HG03520 (cell line): Measurements from ENCODE around the gene PTPRK.
"Not testable (repeated sequence)": the region's sequence is repeated elsewhere in the genome, so short reads cannot be mapped to it uniquely, and the experiment has no call there.

ENCODE experiments used
- ATAC-seq: cut with Tn5 transposase; IDR thresholded peaks from one replicate; pipeline ENCODE4 v1.9.1; 2021; ENCODE audit warnings: mild to moderate bottlenecking, moderate library complexity; ENCODE audit not compliant: unreplicated experiment

The PTPRK gene

GRCh38 chr6:128491610-128492206 is 28.7 kb downstream of the PTPRK start:
- peak; percentile 55 for ATAC-seq

GRCh38 chr6:128491100-128491581 is 29.3 kb downstream of the PTPRK start:
- ATAC-seq, result no peak

- no peak for ATAC-seq
Measured at GRCh38 chr6:128487746-128488145, 32.7 kb downstream of the PTPRK start.

- ATAC-seq, result no peak
Measured at GRCh38 chr6:128487055-128487454, 33.3 kb downstream of the PTPRK start.

GRCh38 chr6:128486580-128486979 is 33.8 kb downstream of the PTPRK start:
- not testable (repeated sequence) for ATAC-seq

GRCh38 chr6:128483472-128484135 is 36.8 kb downstream of the PTPRK start:
- ATAC-seq, result no peak

- no peak for ATAC-seq
Measured at GRCh38 chr6:128482642-128483041, 37.8 kb downstream of the PTPRK start.

GRCh38 chr6:128479991-128480390 is 40.4 kb downstream of the PTPRK start:
- no peak for ATAC-seq

GRCh38 chr6:128479048-128479666 is 41.2 kb downstream of the PTPRK start:
- no peak for ATAC-seq

- no peak for ATAC-seq
Measured at GRCh38 chr6:128478230-128479047, 42.0 kb downstream of the PTPRK start.

- no peak for ATAC-seq
Measured at GRCh38 chr6:128474933-128475332, 45.5 kb downstream of the PTPRK start.

GRCh38 chr6:128474481-128474880 is 45.9 kb downstream of the PTPRK start:
- no peak for ATAC-seq

GRCh38 chr6:128471907-128472306 is 48.5 kb downstream of the PTPRK start:
- no peak for ATAC-seq

- no peak for ATAC-seq
Measured at GRCh38 chr6:128465368-128466343, 54.7 kb downstream of the PTPRK start.

GRCh38 chr6:128464790-128465189 is 55.6 kb downstream of the PTPRK start:
- no peak for ATAC-seq

GRCh38 chr6:128463942-128464341 is 56.5 kb downstream of the PTPRK start:
- no peak for ATAC-seq

GRCh38 chr6:128461501-128461900 is 58.9 kb downstream of the PTPRK start:
- ATAC-seq, result no peak

- ATAC-seq, result no peak
Measured at GRCh38 chr6:128456510-128457230, 63.7 kb downstream of the PTPRK start.

GRCh38 chr6:128455959-128456358 is 64.4 kb downstream of the PTPRK start:
- ATAC-seq, result no peak
